Hepatocyte (in vitro differentiated cells): ENCODE data around the gene ANO3.

Experiments
- CTCF ChIP-seq: fragments of 200-600 bp; sonication (generic); IDR thresholded peaks from 2 replicates; pipeline ENCODE4 v1.5.1; 2016; ENCODE audit warnings: antibody characterized with exemption, mild to moderate bottlenecking; ENCODE audit not compliant: poor library complexity
- EZH2 ChIP-seq: fragments of 200-600 bp; sonication (generic); IDR thresholded peaks from 2 replicates; pipeline ENCODE4 v1.6.1; 2016; ENCODE audit warnings: antibody characterized with exemption, mild to moderate bottlenecking, borderline replicate concordance

DNA sequence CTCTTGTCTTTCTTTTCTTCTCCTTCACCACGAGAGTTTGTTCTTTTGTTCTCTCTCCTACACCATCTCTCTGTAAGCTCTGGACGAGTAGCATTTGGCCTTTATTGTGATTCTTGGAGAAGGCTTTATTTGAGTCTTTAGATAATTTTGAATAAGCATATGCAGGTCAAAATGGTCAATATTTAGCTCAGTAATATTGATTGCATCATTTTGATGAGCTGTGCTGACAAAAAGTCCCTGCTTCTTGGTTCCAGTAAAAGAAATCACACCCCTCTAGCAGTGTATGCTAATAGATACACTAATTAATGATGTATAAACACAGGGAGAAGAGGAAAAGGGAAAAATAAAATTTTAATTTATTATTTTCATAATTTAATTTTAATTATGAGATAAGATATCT lies 266.0 kb downstream of the ANO3 start:
- TF ChIP-seq EZH2 (no peak), CTCF (no peak)
